ENCODE results near the gene KIAA1217.

Gene KIAA1217

DNA sequence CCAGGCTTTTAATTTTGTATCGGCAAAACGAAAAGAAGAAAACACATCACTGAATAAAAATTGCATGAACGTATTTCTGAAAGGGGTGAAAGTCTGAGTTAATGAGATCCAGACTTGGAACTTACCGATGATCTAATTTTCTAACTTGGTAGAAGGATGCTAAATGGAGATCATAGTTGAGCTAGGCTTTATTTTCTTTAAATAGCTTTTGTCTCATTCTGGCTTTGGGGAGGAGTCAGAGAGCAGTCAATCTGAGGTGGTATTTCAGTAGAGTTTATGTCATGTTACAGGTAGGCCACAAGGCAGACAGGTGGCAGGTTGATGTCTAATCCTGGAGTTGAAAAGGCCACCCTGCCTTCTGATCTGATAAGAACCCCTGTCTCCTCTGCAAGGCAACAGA is 161.9 kb downstream of the KIAA1217 start:
- Histone ChIP-seq H4K91ac (ENCODE audit: low read depth, low read length, poor library complexity) (no peak overlapping the region), H3K4me2 (ENCODE audit: insufficient read depth, low read length, poor library complexity, severe bottlenecking) (no peak overlapping the region), H3K9me3 (replicated peaks in 1 of 2; ENCODE audit: control insufficient read depth in 2 of 2, insufficient read depth in 1 of 2, low read depth in 1 of 2, low read length in 2 of 2) (no peaks in the 10 kb centered on the region)

DNA sequence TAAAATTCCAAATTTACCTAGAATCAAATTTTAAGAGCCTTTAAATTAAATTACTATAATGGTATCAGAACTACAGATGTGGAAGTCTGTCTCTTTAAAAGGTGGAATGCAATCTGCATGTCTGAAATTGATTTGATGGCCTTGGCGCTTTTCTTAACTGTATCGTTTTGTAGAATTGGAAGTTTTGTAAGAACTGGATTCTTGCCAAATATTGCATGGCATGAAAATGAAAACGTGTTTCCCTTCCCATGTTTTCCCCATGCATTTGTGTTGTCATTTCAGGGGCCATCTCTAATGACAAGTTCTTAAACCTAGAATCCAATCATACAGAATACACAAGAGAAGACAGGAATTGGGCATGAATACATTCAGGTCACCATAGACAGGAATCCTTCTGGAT is 162.5 kb downstream of the KIAA1217 start:
- no peak overlapping the region for H3K23ac ChIP-seq (ENCODE audit: low read depth, low read length, poor library complexity)
- no peak overlapping the region for H3K4me3 ChIP-seq (ENCODE audit: low read length in 2 of 2)
- H2BK12ac ChIP-seq (ENCODE audit: low read length): no peak overlapping the region
- no peaks in the 10 kb centered on the region for H3K79me1 ChIP-seq (ENCODE audit: low read depth, low read length)
- H3K18ac ChIP-seq (ENCODE audit: low read length): no peak overlapping the region
- no peak overlapping the region for H3K4ac ChIP-seq (ENCODE audit: low read length)
- no peaks in the 10 kb centered on the region for H3K9me3 ChIP-seq (replicated peaks in 1 of 2; ENCODE audit: control insufficient read depth in 2 of 2, insufficient read depth in 1 of 2, low read depth in 1 of 2, low read length in 2 of 2)
- no peak overlapping the region for H2AFZ ChIP-seq (ENCODE audit: low read length)
- H3K4me1 ChIP-seq (ENCODE audit: control insufficient read depth in 2 of 2, insufficient read depth in 1 of 2, low read depth in 1 of 2, low read length in 2 of 2): no peaks in the 10 kb centered on the region
- no peak overlapping the region for H3K4me2 ChIP-seq (ENCODE audit: insufficient read depth, low read length, poor library complexity, severe bottlenecking)
- no peak overlapping the region for H4K8ac ChIP-seq (ENCODE audit: low read depth, low read length)
- no peak overlapping the region for H2AK5ac ChIP-seq (ENCODE audit: low read depth, low read length)
- H3K27me3 ChIP-seq (ENCODE audit: control insufficient read depth in 3 of 3, insufficient read depth in 3 of 3, low read depth in 1 of 3, low read length in 3 of 3): no peaks in the 10 kb centered on the region
- DNase-seq (ENCODE audit: low spot score): no peak
- H2BK15ac ChIP-seq (ENCODE audit: low read length): no peak overlapping the region
- H3K36me3 ChIP-seq (replicated peaks in 1 of 2; ENCODE audit: control insufficient read depth in 2 of 2, insufficient read depth in 2 of 2, low read length in 2 of 2): no peaks in the 10 kb centered on the region
- H4K91ac ChIP-seq (ENCODE audit: low read depth, low read length, poor library complexity): no peak overlapping the region
- H2BK120ac ChIP-seq (ENCODE audit: low read depth, low read length): no peak overlapping the region
- no peak overlapping the region for H3K14ac ChIP-seq (ENCODE audit: low read length)
- WGBS, 2 donors (ENCODE audit: extremely low coverage in 2 of 2, insufficient read length in 2 of 2, insufficient replicate concordance in 1 of 2): no CpG with 5 or more reads among the region's 3 CpGs
- H2BK5ac ChIP-seq (ENCODE audit: low read length): no peak overlapping the region
- no peak overlapping the region for H3K27ac ChIP-seq (replicated peaks; ENCODE audit: low read length)
- H3K9ac ChIP-seq (ENCODE audit: low read depth, low read length, poor library complexity): no peak overlapping the region

More for the DNA sequence above, 161.9 kb downstream of the KIAA1217 start:
- Histone ChIP-seq H3K18ac (ENCODE audit: low read length) (no peak overlapping the region), H3K23ac (ENCODE audit: low read depth, low read length, poor library complexity) (no peak overlapping the region), H2BK5ac (ENCODE audit: low read length) (no peak overlapping the region), H2BK120ac (ENCODE audit: low read depth, low read length) (no peak overlapping the region), H3K9ac (ENCODE audit: low read depth, low read length, poor library complexity) (no peak overlapping the region), H2AK5ac (ENCODE audit: low read depth, low read length) (no peak overlapping the region), H3K36me3 (replicated peaks in 1 of 2; ENCODE audit: control insufficient read depth in 2 of 2, insufficient read depth in 2 of 2, low read length in 2 of 2) (no peaks in the 10 kb centered on the region), H2BK15ac (ENCODE audit: low read length) (no peak overlapping the region), H3K14ac (ENCODE audit: low read length) (no peak overlapping the region), H3K27me3 (ENCODE audit: control insufficient read depth in 3 of 3, insufficient read depth in 3 of 3, low read depth in 1 of 3, low read length in 3 of 3) (no peaks in the 10 kb centered on the region), H3K27ac (replicated peaks; ENCODE audit: low read length) (no peak overlapping the region), H3K4me1 (ENCODE audit: control insufficient read depth in 2 of 2, insufficient read depth in 1 of 2, low read depth in 1 of 2, low read length in 2 of 2) (no peaks in the 10 kb centered on the region), H3K4ac (ENCODE audit: low read length) (no peak overlapping the region), H3K79me1 (ENCODE audit: low read depth, low read length) (no peaks in the 10 kb centered on the region), H4K8ac (ENCODE audit: low read depth, low read length) (no peak overlapping the region), H2AFZ (ENCODE audit: low read length) (no peak overlapping the region), H3K4me3 (ENCODE audit: low read length in 2 of 2) (no peak overlapping the region), H2BK12ac (ENCODE audit: low read length) (no peak overlapping the region)
- no peak for DNase-seq (ENCODE audit: low spot score)
- WGBS, 2 donors (ENCODE audit: extremely low coverage in 2 of 2, insufficient read length in 2 of 2, insufficient replicate concordance in 1 of 2): no CpG with 5 or more reads among the region's 4 CpGs

DNA sequence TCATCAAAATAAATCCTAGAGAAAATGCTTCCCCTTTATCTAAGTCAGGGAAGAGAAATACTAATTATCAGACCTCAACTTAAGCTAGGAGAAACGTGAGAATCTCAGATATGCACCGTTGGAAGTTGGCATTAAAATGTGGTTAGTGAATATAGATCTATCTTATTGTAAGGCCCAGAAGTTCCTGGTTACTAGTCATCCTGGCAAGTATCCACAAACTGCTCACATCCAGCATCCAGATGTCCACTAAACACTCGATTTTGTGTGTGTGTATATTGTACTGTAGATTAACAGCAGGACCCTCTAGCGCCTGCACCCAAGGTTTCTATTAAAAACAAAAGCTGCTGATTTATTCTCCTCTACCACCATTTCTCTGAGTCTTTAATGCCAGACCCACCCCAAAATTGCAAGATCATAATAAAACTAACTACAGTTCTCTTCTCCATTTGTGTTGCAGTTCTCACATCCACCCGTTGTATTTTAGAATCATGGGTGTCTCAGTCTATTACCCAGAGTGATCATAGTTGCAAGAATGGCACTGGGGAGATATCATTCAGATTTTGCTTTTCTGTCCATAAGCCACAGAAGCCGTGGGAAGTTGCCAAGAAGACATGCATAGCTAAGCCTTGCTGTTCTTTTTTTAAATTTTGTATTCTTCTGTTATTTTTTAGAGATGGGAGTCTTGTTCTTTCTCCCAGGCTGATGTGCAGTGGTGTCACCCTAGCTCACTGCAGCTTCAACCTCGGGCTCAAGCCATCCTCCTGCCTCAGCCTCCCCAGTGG is 165.4 kb downstream of the KIAA1217 start:
- no peak overlapping the region for H4K91ac ChIP-seq (ENCODE audit: low read depth, low read length, poor library complexity)
- no peak overlapping the region for H3K18ac ChIP-seq (ENCODE audit: low read length)
- no peak overlapping the region for H4K8ac ChIP-seq (ENCODE audit: low read depth, low read length)
- H3K4me1 ChIP-seq (ENCODE audit: control insufficient read depth in 2 of 2, insufficient read depth in 1 of 2, low read depth in 1 of 2, low read length in 2 of 2): no peaks in the 10 kb centered on the region
- H2BK5ac ChIP-seq (ENCODE audit: low read length): no peak overlapping the region
- WGBS, 2 donors (ENCODE audit: extremely low coverage in 2 of 2, insufficient read length in 2 of 2, insufficient replicate concordance in 1 of 2): no CpG with 5 or more reads among the region's 7 CpGs
- no peak overlapping the region for H3K27ac ChIP-seq (replicated peaks; ENCODE audit: low read length)
- H2BK12ac ChIP-seq (ENCODE audit: low read length): no peak overlapping the region
- no peak overlapping the region for H3K9ac ChIP-seq (ENCODE audit: low read depth, low read length, poor library complexity)
- no peak overlapping the region for H3K4me3 ChIP-seq (ENCODE audit: low read length in 2 of 2)
- no peak for DNase-seq (ENCODE audit: low spot score)
- H2AK5ac ChIP-seq (ENCODE audit: low read depth, low read length): no peak overlapping the region
- no peak overlapping the region for H2BK120ac ChIP-seq (ENCODE audit: low read depth, low read length)
- H3K36me3 ChIP-seq (replicated peaks in 1 of 2; ENCODE audit: control insufficient read depth in 2 of 2, insufficient read depth in 2 of 2, low read length in 2 of 2): no peaks in the 10 kb centered on the region
- H3K4ac ChIP-seq (ENCODE audit: low read length): no peak overlapping the region
- H3K23ac ChIP-seq (ENCODE audit: low read depth, low read length, poor library complexity): no peak overlapping the region
- no peak overlapping the region for H2BK15ac ChIP-seq (ENCODE audit: low read length)
- no peaks in the 10 kb centered on the region for H3K27me3 ChIP-seq (ENCODE audit: control insufficient read depth in 3 of 3, insufficient read depth in 3 of 3, low read depth in 1 of 3, low read length in 3 of 3)
- H3K14ac ChIP-seq (ENCODE audit: low read length): no peak overlapping the region
- H3K9me3 ChIP-seq (replicated peaks in 1 of 2; ENCODE audit: control insufficient read depth in 2 of 2, insufficient read depth in 1 of 2, low read depth in 1 of 2, low read length in 2 of 2): no peaks in the 10 kb centered on the region
- H2AFZ ChIP-seq (ENCODE audit: low read length): no peak overlapping the region
- no peak overlapping the region for H3K4me2 ChIP-seq (ENCODE audit: insufficient read depth, low read length, poor library complexity, severe bottlenecking)
- H3K79me1 ChIP-seq (ENCODE audit: low read depth, low read length): no peaks in the 10 kb centered on the region

- Histone ChIP-seq H3K4me1 (ENCODE audit: control insufficient read depth in 2 of 2, insufficient read depth in 1 of 2, low read depth in 1 of 2, low read length in 2 of 2) (no peaks in the 10 kb centered on the region), H2BK12ac (ENCODE audit: low read length) (no peak overlapping the region), H4K8ac (ENCODE audit: low read depth, low read length) (no peak overlapping the region), H3K4ac (ENCODE audit: low read length) (no peak overlapping the region), H3K4me2 (ENCODE audit: insufficient read depth, low read length, poor library complexity, severe bottlenecking) (no peak overlapping the region), H3K27ac (replicated peaks; ENCODE audit: low read length) (no peak overlapping the region), H3K9ac (ENCODE audit: low read depth, low read length, poor library complexity) (no peak overlapping the region), H3K9me3 (replicated peaks in 1 of 2; ENCODE audit: control insufficient read depth in 2 of 2, insufficient read depth in 1 of 2, low read depth in 1 of 2, low read length in 2 of 2) (no peaks in the 10 kb centered on the region), H3K18ac (ENCODE audit: low read length) (no peak overlapping the region), H2BK15ac (ENCODE audit: low read length) (no peak overlapping the region), H2BK5ac (ENCODE audit: low read length) (no peak overlapping the region), H2AK5ac (ENCODE audit: low read depth, low read length) (no peak overlapping the region), H3K23ac (ENCODE audit: low read depth, low read length, poor library complexity) (no peak overlapping the region), H3K79me1 (ENCODE audit: low read depth, low read length) (no peaks in the 10 kb centered on the region), H3K36me3 (replicated peaks in 1 of 2; ENCODE audit: control insufficient read depth in 2 of 2, insufficient read depth in 2 of 2, low read length in 2 of 2) (no peaks in the 10 kb centered on the region), H2BK120ac (ENCODE audit: low read depth, low read length) (no peak overlapping the region), H3K27me3 (ENCODE audit: control insufficient read depth in 3 of 3, insufficient read depth in 3 of 3, low read depth in 1 of 3, low read length in 3 of 3) (no peaks in the 10 kb centered on the region), H4K91ac (ENCODE audit: low read depth, low read length, poor library complexity) (no peak overlapping the region), H3K14ac (ENCODE audit: low read length) (no peak overlapping the region), H2AFZ (ENCODE audit: low read length) (no peak overlapping the region), H3K4me3 (ENCODE audit: low read length in 2 of 2) (no peak overlapping the region)
- no peak for DNase-seq (ENCODE audit: low spot score)
- no CpG with 5 or more reads among the region's 4 CpGs for WGBS, 2 donors (ENCODE audit: extremely low coverage in 2 of 2, insufficient read length in 2 of 2, insufficient replicate concordance in 1 of 2)
Measured at GRCh38 chr10:24375510-24375909, 166.6 kb downstream of the KIAA1217 start.

All from neuronal stem cell (in vitro differentiated cells).